Parathyroid adenoma (tissue), 2 donors: ENCODE measurements around the gene ASB5.

ENCODE experiments used
- H2AFZ ChIP-seq: fragments of 300-600 bp; sonication (generic); one replicate; pipeline ENCODE4 v1.7.0; 2017; ENCODE audit warnings: antibody characterized with exemption, mild to moderate bottlenecking
- H3K27ac ChIP-seq: fragments of 300-600 bp; sonication (generic); one replicate; pipeline ENCODE4 v1.7.0; 2017
- H3K27me3 ChIP-seq: fragments of 300-600 bp; sonication (generic); one replicate; pipeline ENCODE4 v1.7.0; 2017; ENCODE audit warnings: low read length; ENCODE audit not compliant: control insufficient read depth, insufficient read depth
- H3K36me3 ChIP-seq: fragments of 300-600 bp; sonication (generic); one replicate; pipeline ENCODE4 v1.7.0; 2017; ENCODE audit warnings: low read length; ENCODE audit not compliant: control insufficient read depth, insufficient read depth
- H3K4me1 ChIP-seq: fragments of 300-600 bp; sonication (generic); one replicate; pipeline ENCODE4 v1.7.0; 2017; ENCODE audit warnings: control low read depth
- H3K4me2 ChIP-seq: fragments of 300-600 bp; sonication (generic); one replicate; pipeline ENCODE4 v1.7.0; 2017; ENCODE audit warnings: low read length
- H3K4me3 ChIP-seq: fragments of 300-600 bp; sonication (generic); one replicate; pipeline ENCODE4 v1.7.0; 2017; ENCODE audit warnings: low read depth, low read length
- H3K79me2 ChIP-seq: fragments of 300-600 bp; sonication (generic); one replicate; pipeline ENCODE4 v1.7.0; 2017; ENCODE audit warnings: control low read depth
- H3K9ac ChIP-seq: fragments of 300-600 bp; sonication (generic); one replicate; pipeline ENCODE4 v1.7.0; 2017; ENCODE audit warnings: mild to moderate bottlenecking
- H3K9me3 ChIP-seq: fragments of 300-600 bp; sonication (generic); one replicate; pipeline ENCODE4 v1.7.0; 2017; ENCODE audit warnings: low read length; ENCODE audit not compliant: control insufficient read depth
- CTCF ChIP-seq: fragments of 300-600 bp; sonication (generic); IDR thresholded peaks from one replicate; pipeline ENCODE4 v1.7.0; 2017; ENCODE audit warnings: antibody characterized with exemption, mild to moderate bottlenecking
- donor health status: primary hyperparathyroidism.

ASB5 gene

GRCh38 chr4:176191974-176192373, 77.0 kb downstream of the ASB5 start:
- H3K4me2 ChIP-seq: no peak overlapping the region
- H3K79me2 ChIP-seq: no peaks in the 10 kb centered on the region
- no peak overlapping the region for H3K4me3 ChIP-seq
- H3K9ac ChIP-seq: no peak overlapping the region
- no peaks in the 10 kb centered on the region for H3K4me1 ChIP-seq
- no peaks in the 10 kb centered on the region for H3K36me3 ChIP-seq
- H3K27me3 ChIP-seq: no peaks in the 10 kb centered on the region
- no peak overlapping the region for H3K27ac ChIP-seq
- H3K9me3 ChIP-seq: peaks cover 5% of the 10 kb centered on the region
- no peak overlapping the region for H2AFZ ChIP-seq
- TF ChIP-seq CTCF: no peak

GRCh38 chr4:176189891-176190795, 78.9 kb downstream of the ASB5 start:
- TF ChIP-seq CTCF: no peak
- Histone ChIP-seq H3K4me1 (no peaks in the 10 kb centered on the region), H3K4me3 (no peak overlapping the region), H3K9me3 (no peaks in the 10 kb centered on the region), H3K36me3 (no peaks in the 10 kb centered on the region), H3K9ac (no peak overlapping the region), H3K27me3 (no peaks in the 10 kb centered on the region), H2AFZ (no peak overlapping the region), H3K27ac (no peak overlapping the region), H3K4me2 (no peak overlapping the region), H3K79me2 (no peaks in the 10 kb centered on the region)

GRCh38 chr4:176188654-176189053, 80.4 kb downstream of the ASB5 start:
- Histone ChIP-seq H3K4me3 (no peak overlapping the region), H3K27me3 (no peaks in the 10 kb centered on the region), H3K36me3 (no peaks in the 10 kb centered on the region), H3K4me2 (no peak overlapping the region), H3K27ac (no peak overlapping the region), H3K9me3 (no peaks in the 10 kb centered on the region), H3K4me1 (no peaks in the 10 kb centered on the region), H2AFZ (no peak overlapping the region), H3K79me2 (no peaks in the 10 kb centered on the region), H3K9ac (no peak overlapping the region)
- no peak for TF ChIP-seq CTCF

- Histone ChIP-seq H3K27ac (no peak overlapping the region), H3K4me3 (no peak overlapping the region), H3K27me3 (no peaks in the 10 kb centered on the region), H3K4me1 (no peaks in the 10 kb centered on the region), H2AFZ (no peak overlapping the region), H3K9me3 (no peaks in the 10 kb centered on the region), H3K9ac (no peak overlapping the region), H3K4me2 (no peak overlapping the region), H3K79me2 (no peaks in the 10 kb centered on the region), H3K36me3 (no peaks in the 10 kb centered on the region)
- no peak for TF ChIP-seq CTCF
Measured at GRCh38 chr4:176187624-176188023, 81.4 kb downstream of the ASB5 start.
